ENCODE measurements around the gene LSR. TPM values are rescaled to one million over a fixed set of nuclear protein-coding genes. Genes with fewer than 3 reads are reported as not detected.

The LSR gene
- total and polyA plus RNA-seq, 2 of the 4 experiments (the other 2 are of a cell fraction) = 0.18 to 0.44 TPM

DNA sequence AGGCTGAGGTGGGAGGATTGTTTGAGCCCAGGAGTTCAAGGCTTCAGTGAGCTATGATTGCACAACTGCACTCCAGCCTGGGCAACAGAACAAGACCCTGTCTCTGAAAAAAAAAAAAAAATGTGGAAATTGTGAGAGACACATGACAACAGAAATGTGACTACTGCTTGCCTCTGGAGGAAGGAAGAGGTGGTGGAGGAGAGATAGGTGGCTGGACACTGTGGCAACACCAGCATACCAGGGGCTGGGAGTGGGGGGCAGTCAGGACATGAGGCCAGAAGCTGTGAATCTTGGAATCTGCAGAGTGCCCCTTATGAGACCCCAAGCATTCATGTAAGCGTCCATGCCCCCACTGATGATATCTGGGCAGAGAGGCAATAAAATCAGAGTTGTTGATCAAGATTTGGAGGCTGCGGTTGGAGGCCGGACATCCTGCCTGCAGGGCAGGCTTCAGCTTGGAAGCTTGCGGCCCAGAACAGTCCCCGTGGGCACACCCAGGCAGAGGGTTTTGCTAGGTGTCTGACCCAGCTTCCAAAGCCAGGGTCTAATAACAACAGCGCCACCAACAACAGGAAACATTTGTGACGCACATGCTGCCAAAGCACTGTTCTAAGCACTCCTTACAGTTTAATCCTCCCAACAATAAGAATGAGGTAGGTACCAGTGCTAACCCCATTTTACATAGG is 37.1 kb upstream of the LSR start:
- Histone ChIP-seq H2BK120ac (ENCODE audit: low read depth, low read length) (no peak overlapping the region), H3K18ac (ENCODE audit: low read depth, low read length) (no peak overlapping the region), H2AK5ac (ENCODE audit: low read depth, low read length) (no peak overlapping the region), H2BK15ac (ENCODE audit: low read depth, low read length) (no peak overlapping the region), H3K79me1 (ENCODE audit: low read depth in 1 of 2, low read length in 2 of 2) (no peaks in the 10 kb centered on the region), H3K4me2 (ENCODE audit: low read depth, low read length) (no peak overlapping the region), H3K4me1 (ENCODE audit: control insufficient read depth, insufficient read depth, low read length) (no peaks in the 10 kb centered on the region), H2BK20ac (ENCODE audit: low read depth, low read length) (no peak overlapping the region), H2AFZ (replicated peaks; ENCODE audit: low read length, poor library complexity) (no peak overlapping the region), H4K8ac (ENCODE audit: low read depth in 2 of 2, low read length in 2 of 2) (no peak overlapping the region), H4K5ac (ENCODE audit: low read depth, low read length) (no peak overlapping the region), H2AK9ac (replicated peaks; ENCODE audit: low read depth, low read length, poor library complexity) (no peak overlapping the region), H3K4ac (ENCODE audit: low read depth, low read length) (no peak overlapping the region), H4K20me1 (ENCODE audit: insufficient read depth, low read length) (no peaks in the 10 kb centered on the region), H2BK5ac (ENCODE audit: low read depth, low read length, poor library complexity, severe bottlenecking) (no peak overlapping the region), H3K4me3 (ENCODE audit: insufficient read depth, low read depth, low read length) (no peak overlapping the region), H4K91ac (ENCODE audit: insufficient read depth, low read depth, low read length) (no peak overlapping the region), H3K36me3 (ENCODE audit: control insufficient read depth, insufficient read depth, low read length) (no peaks in the 10 kb centered on the region), H3K23ac (ENCODE audit: low read depth, low read length) (no peak overlapping the region), H3K56ac (ENCODE audit: extremely low read depth, insufficient read depth, low read length) (no peak overlapping the region), H3K14ac (replicated peaks; ENCODE audit: low read depth, low read length) (no peak overlapping the region), H3K9ac (ENCODE audit: low read depth, low read length) (no peak overlapping the region), H3K27ac (ENCODE audit: insufficient read depth, low read length) (no peak overlapping the region), H3K9me3 (ENCODE audit: control insufficient read depth, insufficient read depth, low read length) (peaks cover under 1% of the 10 kb centered on the region; the same call in 1 of the 2 replicates), H3K9me1 (ENCODE audit: insufficient read depth, low read length) (no peaks in the 10 kb centered on the region), H3K27me3 (ENCODE audit: control insufficient read depth, insufficient read depth, low read length) (no peaks in the 10 kb centered on the region; the same call in none of the 2 replicates)
- TF ChIP-seq RAD21 (IDR thresholded peaks at IDR 0.05; ENCODE audit: low read length) (no peak), FOS (IDR thresholded peaks at IDR 0.05; ENCODE audit: low read depth, low read length) (no peak), SMC3 (IDR thresholded peaks at IDR 0.05; ENCODE audit: low read depth, low read length) (no peak), BHLHE40 (IDR thresholded peaks at IDR 0.05; ENCODE audit: low read depth, low read length) (no peak), RCOR1 (IDR thresholded peaks at IDR 0.05; ENCODE audit: insufficient replicate concordance, low read length) (no peak), NFE2L2 (IDR thresholded peaks at IDR 0.05; ENCODE audit: low read depth, low read length) (no peak), RFX5 (IDR thresholded peaks at IDR 0.05; ENCODE audit: low read depth, low read length) (no peak), MAFK (IDR thresholded peaks at IDR 0.05; ENCODE audit: low read depth, low read length) (no peak), POLR2A (IDR thresholded peaks at IDR 0.05; ENCODE audit: low read depth, low read length) (no peak), CHD1 (IDR thresholded peaks at IDR 0.05; ENCODE audit: low read depth, low read length) (no peak), CEBPB (IDR thresholded peaks at IDR 0.05; ENCODE audit: low read depth, low read length) (no peak), MAZ (IDR thresholded peaks at IDR 0.05; ENCODE audit: borderline replicate concordance, low read depth, low read length) (no peak), MXI1 (IDR thresholded peaks at IDR 0.05; ENCODE audit: borderline replicate concordance, low read depth, low read length) (no peak)
- TF ChIP-seq, protein P1, sequence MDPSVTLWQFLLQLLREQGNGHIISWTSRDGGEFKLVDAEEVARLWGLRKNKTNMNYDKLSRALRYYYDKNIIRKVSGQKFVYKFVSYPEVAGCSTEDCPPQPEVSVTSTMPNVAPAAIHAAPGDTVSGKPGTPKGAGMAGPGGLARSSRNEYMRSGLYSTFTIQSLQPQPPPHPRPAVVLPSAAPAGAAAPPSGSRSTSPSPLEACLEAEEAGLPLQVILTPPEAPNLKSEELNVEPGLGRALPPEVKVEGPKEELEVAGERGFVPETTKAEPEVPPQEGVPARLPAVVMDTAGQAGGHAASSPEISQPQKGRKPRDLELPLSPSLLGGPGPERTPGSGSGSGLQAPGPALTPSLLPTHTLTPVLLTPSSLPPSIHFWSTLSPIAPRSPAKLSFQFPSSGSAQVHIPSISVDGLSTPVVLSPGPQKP (IDR thresholded peaks at IDR 0.05; ENCODE audit: borderline replicate concordance, low read depth, low read length) = no peak
- TF ChIP-seq, protein P2, sequence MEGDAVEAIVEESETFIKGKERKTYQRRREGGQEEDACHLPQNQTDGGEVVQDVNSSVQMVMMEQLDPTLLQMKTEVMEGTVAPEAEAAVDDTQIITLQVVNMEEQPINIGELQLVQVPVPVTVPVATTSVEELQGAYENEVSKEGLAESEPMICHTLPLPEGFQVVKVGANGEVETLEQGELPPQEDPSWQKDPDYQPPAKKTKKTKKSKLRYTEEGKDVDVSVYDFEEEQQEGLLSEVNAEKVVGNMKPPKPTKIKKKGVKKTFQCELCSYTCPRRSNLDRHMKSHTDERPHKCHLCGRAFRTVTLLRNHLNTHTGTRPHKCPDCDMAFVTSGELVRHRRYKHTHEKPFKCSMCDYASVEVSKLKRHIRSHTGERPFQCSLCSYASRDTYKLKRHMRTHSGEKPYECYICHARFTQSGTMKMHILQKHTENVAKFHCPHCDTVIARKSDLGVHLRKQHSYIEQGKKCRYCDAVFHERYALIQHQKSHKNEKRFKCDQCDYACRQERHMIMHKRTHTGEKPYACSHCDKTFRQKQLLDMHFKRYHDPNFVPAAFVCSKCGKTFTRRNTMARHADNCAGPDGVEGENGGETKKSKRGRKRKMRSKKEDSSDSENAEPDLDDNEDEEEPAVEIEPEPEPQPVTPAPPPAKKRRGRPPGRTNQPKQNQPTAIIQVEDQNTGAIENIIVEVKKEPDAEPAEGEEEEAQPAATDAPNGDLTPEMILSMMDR (conservative IDR thresholded peaks at IDR 0.05; ENCODE audit: low read depth, low read length) = no peak
- ChIA-PET POLR2A (ENCODE audit: unreplicated experiment) (no interaction called here), CTCF (no interaction called here)
- 81% methylated on average over 3 of the region's 7 CpGs; no CpG with 5 or more reads in 1 of the 2 experiments for WGBS, 2 experiments (ENCODE audit: extremely low coverage in 2 of 2, insufficient read length in 1 of 2)
- no TSS peak for BruUV-seq (replicated peaks)
- no peak for ATAC-seq (ENCODE audit: low read depth)
- dilution Hi-C loops (cut with HindIII; ENCODE audit: low sequenced_read_pairs, unreplicated experiment) = no loop called here
- in situ Hi-C loops (cut with MboI; ENCODE audit: low sequenced_read_pairs) = no loop called here
- intact Hi-C loops (cut with micrococcal nuclease) = no loop called here
- DNase-seq = no peak

Data from IMR-90 (cell line).